ENCODE results near the gene TAF1B.

TAF1B gene

GRCh38 chr2:9983401-9984216 lies 140.3 kb downstream of the TAF1B start:
- DNase-seq, result no peak

Measured in anterior cingulate cortex (tissue), 58 donors.